ENCODE measurements around the gene USF2. TPM values are rescaled to one million over a fixed set of nuclear protein-coding genes. Genes with fewer than 3 reads are reported as not detected.

The USF2 gene
- polyA plus RNA-seq, 1 donor from 2014 or later, result 107 TPM

DNA sequence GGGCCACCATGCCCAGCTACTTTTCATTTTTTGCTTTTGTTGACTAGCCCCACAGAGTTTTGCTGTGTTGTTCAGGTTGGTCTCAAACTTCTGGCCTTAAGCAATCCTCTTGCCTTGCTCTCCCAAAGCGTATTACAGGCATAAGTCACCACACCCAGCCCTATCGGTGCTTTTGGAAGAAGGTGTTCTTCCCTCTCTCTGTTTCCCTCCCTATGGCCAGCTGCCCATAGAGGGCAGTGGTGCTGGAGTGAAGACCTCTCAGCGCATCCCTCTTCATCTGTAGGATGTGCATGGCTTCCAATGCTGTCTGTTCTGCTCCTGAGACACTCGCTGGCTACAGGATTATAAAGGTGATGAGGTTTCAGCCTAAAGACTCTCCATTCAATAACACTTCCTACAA lies 58.9 kb downstream of the USF2 start:
- H3K9me2 ChIP-seq (ENCODE audit: insufficient read depth, low read length), result no peaks in the 10 kb centered on the region
- no peaks in the 10 kb centered on the region for H3K27me3 ChIP-seq (ENCODE audit: insufficient read depth, low read depth, low read length)
- H3K4me3 ChIP-seq (ENCODE audit: low read length), result no peak overlapping the region
- H3K4me2 ChIP-seq (ENCODE audit: low read length), result no peak overlapping the region
- H2AFZ ChIP-seq (ENCODE audit: low read depth, low read length), result no peak overlapping the region
- no peaks in the 10 kb centered on the region for H3K79me2 ChIP-seq (replicated peaks; ENCODE audit: insufficient read depth, low read length)
- H4K20me1 ChIP-seq (ENCODE audit: insufficient read depth), result no peaks in the 10 kb centered on the region
- H3K9me3 ChIP-seq (ENCODE audit: low read length), result no peaks in the 10 kb centered on the region
- no peak overlapping the region for H3K9ac ChIP-seq (ENCODE audit: low read length)
- H3K36me3 ChIP-seq (ENCODE audit: insufficient read depth, low read length), result no peaks in the 10 kb centered on the region
- no peaks in the 10 kb centered on the region for H3F3A ChIP-seq (ENCODE audit: insufficient read depth, low read length, poor library complexity, severe bottlenecking)
- no peak for TF ChIP-seq EZH2 (IDR thresholded peaks at IDR 0.05; ENCODE audit: borderline replicate concordance, insufficient read depth, low read length, poor library complexity, severe bottlenecking)
- no peak overlapping the region for H3K27ac ChIP-seq (ENCODE audit: low read length)

DNA sequence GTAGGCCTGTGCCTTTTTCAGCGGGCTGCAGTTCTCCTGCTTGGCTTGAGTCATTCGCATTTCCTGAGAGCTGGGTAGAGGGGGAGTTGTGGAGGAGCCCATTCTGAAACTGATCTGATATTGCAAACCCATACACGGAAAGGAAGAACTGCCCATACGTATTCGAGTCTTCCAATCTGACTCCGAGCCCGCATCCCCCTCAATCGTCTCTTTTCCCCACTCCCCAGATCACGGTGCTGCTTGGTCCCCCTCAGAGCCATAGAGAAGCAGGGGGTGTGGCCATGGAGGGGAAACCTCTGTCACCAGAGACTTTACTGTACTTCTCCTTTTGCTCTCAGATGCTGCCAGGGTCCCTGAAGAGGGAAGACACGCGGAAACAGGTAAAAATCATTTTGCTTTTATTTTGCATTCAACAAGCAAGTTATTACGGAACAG lies 60.1 kb downstream of the USF2 start, which contains the start of gene CD22:
CD22 (plus strand) TSS at position 337 of the 435 bp plus-strand sequence. CDS start 2,854 bp downstream, outside the sequence.
- no peak within 1 kb of the TSS for H2AFZ ChIP-seq (ENCODE audit: low read depth, low read length)

DNA sequence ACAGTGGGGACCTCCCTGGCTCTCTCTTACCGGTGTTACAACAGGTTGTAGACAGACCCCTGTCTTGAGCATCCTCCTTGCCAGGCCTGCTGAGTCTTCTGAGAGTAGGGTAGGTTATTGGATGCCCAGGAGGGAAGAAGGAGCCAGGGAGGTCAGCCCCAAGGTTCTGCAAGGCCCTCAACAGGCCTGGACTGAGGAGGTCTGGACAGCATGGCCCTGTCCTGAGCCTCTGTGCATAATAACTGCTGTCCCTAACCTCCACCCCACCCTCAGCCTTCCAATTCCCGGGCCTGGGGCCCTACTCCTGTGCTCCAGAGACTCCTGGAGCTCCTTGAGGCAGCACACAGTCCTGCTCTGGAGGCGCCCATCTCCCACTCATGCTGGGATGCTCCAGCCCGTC lies 60.6 kb downstream of the USF2 start:
- TF ChIP-seq RAD21 (conservative IDR thresholded peaks at IDR 0.05) (no peak), EP300 (conservative IDR thresholded peaks at IDR 0.05; ENCODE audit: poor library complexity, severe bottlenecking) (no peak), MXI1 (conservative IDR thresholded peaks at IDR 0.05; ENCODE audit: poor library complexity, severe bottlenecking) (no peak), SMC3 (conservative IDR thresholded peaks at IDR 0.05; ENCODE audit: poor library complexity) (no peak), POLR2AphosphoS5 (IDR thresholded peaks at IDR 0.05) (no peak), EZH2 (IDR thresholded peaks at IDR 0.05; ENCODE audit: borderline replicate concordance, insufficient read depth, low read length, poor library complexity, severe bottlenecking) (no peak), TAF1 (IDR thresholded peaks at IDR 0.05; ENCODE audit: low read depth) (no peak)
- TF ChIP-seq, protein P1, sequence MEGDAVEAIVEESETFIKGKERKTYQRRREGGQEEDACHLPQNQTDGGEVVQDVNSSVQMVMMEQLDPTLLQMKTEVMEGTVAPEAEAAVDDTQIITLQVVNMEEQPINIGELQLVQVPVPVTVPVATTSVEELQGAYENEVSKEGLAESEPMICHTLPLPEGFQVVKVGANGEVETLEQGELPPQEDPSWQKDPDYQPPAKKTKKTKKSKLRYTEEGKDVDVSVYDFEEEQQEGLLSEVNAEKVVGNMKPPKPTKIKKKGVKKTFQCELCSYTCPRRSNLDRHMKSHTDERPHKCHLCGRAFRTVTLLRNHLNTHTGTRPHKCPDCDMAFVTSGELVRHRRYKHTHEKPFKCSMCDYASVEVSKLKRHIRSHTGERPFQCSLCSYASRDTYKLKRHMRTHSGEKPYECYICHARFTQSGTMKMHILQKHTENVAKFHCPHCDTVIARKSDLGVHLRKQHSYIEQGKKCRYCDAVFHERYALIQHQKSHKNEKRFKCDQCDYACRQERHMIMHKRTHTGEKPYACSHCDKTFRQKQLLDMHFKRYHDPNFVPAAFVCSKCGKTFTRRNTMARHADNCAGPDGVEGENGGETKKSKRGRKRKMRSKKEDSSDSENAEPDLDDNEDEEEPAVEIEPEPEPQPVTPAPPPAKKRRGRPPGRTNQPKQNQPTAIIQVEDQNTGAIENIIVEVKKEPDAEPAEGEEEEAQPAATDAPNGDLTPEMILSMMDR (IDR thresholded peaks at IDR 0.05; ENCODE audit: poor library complexity, severe bottlenecking), result no peak
- TF ChIP-seq, protein P2, sequence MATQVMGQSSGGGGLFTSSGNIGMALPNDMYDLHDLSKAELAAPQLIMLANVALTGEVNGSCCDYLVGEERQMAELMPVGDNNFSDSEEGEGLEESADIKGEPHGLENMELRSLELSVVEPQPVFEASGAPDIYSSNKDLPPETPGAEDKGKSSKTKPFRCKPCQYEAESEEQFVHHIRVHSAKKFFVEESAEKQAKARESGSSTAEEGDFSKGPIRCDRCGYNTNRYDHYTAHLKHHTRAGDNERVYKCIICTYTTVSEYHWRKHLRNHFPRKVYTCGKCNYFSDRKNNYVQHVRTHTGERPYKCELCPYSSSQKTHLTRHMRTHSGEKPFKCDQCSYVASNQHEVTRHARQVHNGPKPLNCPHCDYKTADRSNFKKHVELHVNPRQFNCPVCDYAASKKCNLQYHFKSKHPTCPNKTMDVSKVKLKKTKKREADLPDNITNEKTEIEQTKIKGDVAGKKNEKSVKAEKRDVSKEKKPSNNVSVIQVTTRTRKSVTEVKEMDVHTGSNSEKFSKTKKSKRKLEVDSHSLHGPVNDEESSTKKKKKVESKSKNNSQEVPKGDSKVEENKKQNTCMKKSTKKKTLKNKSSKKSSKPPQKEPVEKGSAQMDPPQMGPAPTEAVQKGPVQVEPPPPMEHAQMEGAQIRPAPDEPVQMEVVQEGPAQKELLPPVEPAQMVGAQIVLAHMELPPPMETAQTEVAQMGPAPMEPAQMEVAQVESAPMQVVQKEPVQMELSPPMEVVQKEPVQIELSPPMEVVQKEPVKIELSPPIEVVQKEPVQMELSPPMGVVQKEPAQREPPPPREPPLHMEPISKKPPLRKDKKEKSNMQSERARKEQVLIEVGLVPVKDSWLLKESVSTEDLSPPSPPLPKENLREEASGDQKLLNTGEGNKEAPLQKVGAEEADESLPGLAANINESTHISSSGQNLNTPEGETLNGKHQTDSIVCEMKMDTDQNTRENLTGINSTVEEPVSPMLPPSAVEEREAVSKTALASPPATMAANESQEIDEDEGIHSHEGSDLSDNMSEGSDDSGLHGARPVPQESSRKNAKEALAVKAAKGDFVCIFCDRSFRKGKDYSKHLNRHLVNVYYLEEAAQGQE (IDR thresholded peaks at IDR 0.05; ENCODE audit: borderline replicate concordance), result no peak
- H4K20me1 ChIP-seq (ENCODE audit: insufficient read depth), result no peaks in the 10 kb centered on the region
- no peaks in the 10 kb centered on the region for H3K9me3 ChIP-seq (ENCODE audit: low read length)
- no peak overlapping the region for H3K4me2 ChIP-seq (ENCODE audit: low read length)
- no peaks in the 10 kb centered on the region for H3K9me2 ChIP-seq (ENCODE audit: insufficient read depth, low read length)
- H3K27me3 ChIP-seq (ENCODE audit: insufficient read depth, low read depth, low read length), result no peaks in the 10 kb centered on the region
- no peak overlapping the region for H3K9ac ChIP-seq (ENCODE audit: low read length)
- H3K27ac ChIP-seq (ENCODE audit: low read length), result no peak overlapping the region
- H3F3A ChIP-seq (ENCODE audit: insufficient read depth, low read length, poor library complexity, severe bottlenecking), result no peaks in the 10 kb centered on the region
- H3K79me2 ChIP-seq (replicated peaks; ENCODE audit: insufficient read depth, low read length), result no peaks in the 10 kb centered on the region
- no peaks in the 10 kb centered on the region for H3K36me3 ChIP-seq (ENCODE audit: insufficient read depth, low read length)
- H2AFZ ChIP-seq (ENCODE audit: low read depth, low read length), result no peak overlapping the region
- no peak overlapping the region for H3K4me3 ChIP-seq (ENCODE audit: low read length)

More for the DNA sequence above, 60.1 kb downstream of the USF2 start, which contains the start of gene CD22:
- Histone ChIP-seq H3K27ac (ENCODE audit: low read length) (no peak within 1 kb of the TSS), H4K20me1 (ENCODE audit: insufficient read depth) (no peaks in the 10 kb centered on the region), H3K9ac (ENCODE audit: low read length) (no peak within 1 kb of the TSS), H3K4me2 (ENCODE audit: low read length) (no peak within 1 kb of the TSS), H3K79me2 (replicated peaks; ENCODE audit: insufficient read depth, low read length) (no peaks in the 10 kb centered on the region), H3F3A (ENCODE audit: insufficient read depth, low read length, poor library complexity, severe bottlenecking) (no peaks in the 10 kb centered on the region), H3K9me2 (ENCODE audit: insufficient read depth, low read length) (no peaks in the 10 kb centered on the region), H3K27me3 (ENCODE audit: insufficient read depth, low read depth, low read length) (no peaks in the 10 kb centered on the region), H3K4me3 (ENCODE audit: low read length) (no peak within 1 kb of the TSS), H3K9me3 (ENCODE audit: low read length) (no peaks in the 10 kb centered on the region), H3K36me3 (ENCODE audit: insufficient read depth, low read length) (no peaks in the 10 kb centered on the region)
- no peak for TF ChIP-seq MXI1 (conservative IDR thresholded peaks at IDR 0.05; ENCODE audit: poor library complexity, severe bottlenecking)

Other genes starting within 250 kb of the USF2 start
- 1.5 and 3.1 TPM in 2 replicates for gene SCN1B, start 238.5 kb upstream of the USF2 start, polyA plus RNA-seq
- 0.15 TPM in 1 of 2 replicates, not detected in the other for gene HPN, start 227.2 kb upstream of the USF2 start, polyA plus RNA-seq
- not detected in 2 replicates for gene FXYD3, start 153.1 kb upstream of the USF2 start, polyA plus RNA-seq
- gene LGI4, start 133.9 kb upstream of the USF2 start, polyA plus RNA-seq, result 0.63 and 3.1 TPM in 2 replicates
- gene FXYD1, start 130.1 kb upstream of the USF2 start, polyA plus RNA-seq, result not detected in 2 replicates
- gene FXYD7, start 125.7 kb upstream of the USF2 start, polyA plus RNA-seq, result 35.7 and 37.6 TPM in 2 replicates
- gene FXYD5, start 114.2 kb upstream of the USF2 start, polyA plus RNA-seq, result not detected in 2 replicates
- gene FAM187B, start 40.2 kb upstream of the USF2 start, polyA plus RNA-seq, result not detected in 2 replicates
- not detected in 2 replicates for gene LSR, start 20.0 kb upstream of the USF2 start, polyA plus RNA-seq
- gene HAMP, start 13.6 kb downstream of the USF2 start, polyA plus RNA-seq, result not detected in 2 replicates
- gene MAG, start 23.2 kb downstream of the USF2 start, polyA plus RNA-seq, result not detected in 2 replicates
- gene CD22, start 60.2 kb downstream of the USF2 start, polyA plus RNA-seq, result not detected in 2 replicates
- not detected in 2 replicates for gene FFAR1, start 78.9 kb downstream of the USF2 start, polyA plus RNA-seq
- not detected in 2 replicates for gene FFAR3, start 89.5 kb downstream of the USF2 start, polyA plus RNA-seq
- not detected in 2 replicates for gene GPR42, start 102.1 kb downstream of the USF2 start, polyA plus RNA-seq
- gene FFAR2, start 179.3 kb downstream of the USF2 start, polyA plus RNA-seq, result not detected in 2 replicates
- not detected in 2 replicates for gene KRTDAP, start 221.5 kb downstream of the USF2 start, polyA plus RNA-seq
- not detected in 2 replicates for gene DMKN, start 244.7 kb downstream of the USF2 start, polyA plus RNA-seq

All from neural cell (in vitro differentiated cells).